Stimulated activated CD4-positive, alpha-beta T cell treated with anti-CD3 and anti-CD28 coated beads, TNF-alpha, amount 100 ng/mL, for 1 hour (primary cell): ENCODE measurements around the gene AADACL2.

Experiments used
- DNase-seq, 3 donors: peaks; one replicate each; pipeline ENCODE4 v3.0.0-alpha.2; 2020; ENCODE audit warnings: low read depth in 3 of 3, low spot score in 1 of 3

Gene AADACL2

GRCh38 chr3:151800431-151800830, 66.7 kb downstream of the AADACL2 start:
- DNase-seq, result no peak

GRCh38 chr3:151804267-151804666, 70.5 kb downstream of the AADACL2 start:
- DNase-seq, result no peak

GRCh38 chr3:151806838-151807237, 73.1 kb downstream of the AADACL2 start:
- no peak for DNase-seq
